ENCODE measurements around the gene SOCS6.

DNA sequence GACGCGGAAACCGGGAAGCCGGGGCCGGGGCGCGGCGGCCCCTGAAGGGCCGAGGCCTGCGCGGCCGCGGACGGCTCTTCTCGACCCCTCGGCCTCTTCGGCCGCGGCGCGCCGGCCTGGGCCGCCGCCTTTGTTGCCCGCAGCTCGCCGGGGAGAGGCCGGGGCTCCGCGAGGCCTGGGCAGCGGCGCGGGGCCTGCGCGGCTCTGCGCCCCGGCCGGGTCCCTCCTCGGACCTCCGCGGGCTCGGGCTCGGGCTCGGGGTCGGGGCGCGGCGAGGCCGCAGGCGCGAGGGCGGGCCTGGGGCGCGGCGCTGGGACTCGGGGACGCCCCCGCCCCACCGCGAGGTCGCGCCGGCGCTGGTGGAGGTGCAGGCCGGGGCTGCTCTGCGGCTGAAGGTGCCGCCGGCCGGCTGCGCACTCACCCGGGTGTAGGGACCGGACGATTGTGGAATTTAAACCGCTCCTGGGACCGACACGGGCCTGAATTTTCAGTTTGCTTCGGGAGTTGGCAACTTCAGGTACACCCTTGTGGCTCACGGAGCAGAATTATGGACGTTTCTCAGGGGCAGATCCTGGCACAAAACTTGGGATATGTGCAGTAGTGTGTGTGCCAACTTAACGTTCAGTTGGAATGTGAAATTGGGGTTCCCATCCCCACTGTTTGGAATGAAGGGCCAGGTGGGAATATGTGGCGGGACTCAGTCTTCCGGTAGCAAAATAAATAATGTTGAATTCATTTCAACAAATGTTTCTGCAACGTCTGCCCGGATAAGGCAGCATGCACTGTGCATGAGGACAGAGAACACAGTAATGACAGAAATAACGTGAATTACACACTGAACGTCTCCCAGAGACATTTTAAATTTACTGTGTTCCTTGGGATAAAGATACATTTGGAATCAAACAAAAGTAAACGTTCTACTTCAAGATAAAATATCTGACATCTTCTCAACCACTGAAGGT, 787 bp downstream of the SOCS6 start:
- TF ChIP-seq RAD21 (CRISPR knock-in tag; IDR thresholded peaks at IDR 0.05): no peak
- no peak for TF ChIP-seq HDAC2 (CRISPR knock-in tag; IDR thresholded peaks at IDR 0.05)
- no peak for TF ChIP-seq EZH2 (conservative IDR thresholded peaks at IDR 0.05; ENCODE audit: low read depth, low read length)
- TF ChIP-seq SRSF4 (IDR thresholded peaks at IDR 0.05; ENCODE audit: low read depth, low read length, poor library complexity, severe bottlenecking): no peak
- no peak for TF ChIP-seq NR1H2 (CRISPR knock-in tag; IDR thresholded peaks at IDR 0.05; ENCODE audit: borderline replicate concordance, low read depth)
- no peak for TF ChIP-seq POLR2AphosphoS5 (IDR thresholded peaks at IDR 0.05; ENCODE audit: low read depth, low read length)
- no peak for TF ChIP-seq BRCA1 (CRISPR knock-in tag; IDR thresholded peaks at IDR 0.05)
- no peak for TF ChIP-seq ZNF605 (CRISPR knock-in tag; IDR thresholded peaks at IDR 0.05)
- no peak for TF ChIP-seq CREM (IDR thresholded peaks at IDR 0.05)
- no peak for TF ChIP-seq CREM (CRISPR knock-in tag; IDR thresholded peaks at IDR 0.05)
- TF ChIP-seq ZBTB21 (CRISPR knock-in tag; IDR thresholded peaks at IDR 0.05): no peak
- no peak for TF ChIP-seq FOSL2 (CRISPR knock-in tag; IDR thresholded peaks at IDR 0.05)
- TF ChIP-seq ZNF331 (CRISPR knock-in tag; IDR thresholded peaks at IDR 0.05): no peak

All from HepG2 (cell line).